Measurements from ENCODE around the gene TMEM52. TPM values are rescaled to one million over a fixed set of nuclear protein-coding genes. Genes with fewer than 3 reads are reported as not detected.
"Not testable (repeated sequence)": the region's sequence is repeated elsewhere in the genome, so short reads cannot be mapped to it uniquely, and the experiment has no call there.

Gene TMEM52
- total and polyA plus RNA-seq, 2 experiments from 2014 or later, result 0.40 TPM; not detected in 1

DNA sequence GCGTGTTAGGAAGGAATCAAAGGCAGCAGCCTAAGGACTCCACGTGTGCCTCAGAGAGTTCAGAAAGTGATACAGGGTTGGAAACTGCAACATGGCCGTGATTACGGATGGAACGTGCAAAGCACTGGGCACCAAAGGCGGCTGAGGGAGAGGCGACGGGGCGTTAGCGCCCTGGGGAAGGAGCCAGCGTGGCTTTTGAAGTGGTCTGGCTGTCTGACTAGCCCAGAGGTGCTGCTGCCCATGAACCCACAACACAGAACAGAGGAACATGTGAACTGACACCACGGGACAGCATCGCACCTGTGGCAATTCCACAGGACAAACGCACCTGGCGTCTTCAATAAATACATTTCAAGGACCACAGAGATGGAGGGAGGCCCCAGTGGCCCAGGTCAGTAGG lies 18.0 kb upstream of the TMEM52 start:
- Histone ChIP-seq H3K9me3 (ENCODE audit: low read depth) (no peaks in the 10 kb centered on the region), H3K36me3 (ENCODE audit: low read depth) (no peaks in the 10 kb centered on the region), H3K4me1 (ENCODE audit: insufficient read depth) (no peaks in the 10 kb centered on the region), H3K4me3 (no peak overlapping the region), H3K27me3 (replicated peaks; ENCODE audit: insufficient read depth) (no peaks in the 10 kb centered on the region), H3K79me2 (ENCODE audit: insufficient read depth) (no peaks in the 10 kb centered on the region), H3K9ac (no peak overlapping the region), H3K4me2 (ENCODE audit: unreplicated experiment) (no peak overlapping the region), H3K9me2 (ENCODE audit: insufficient read depth) (no peaks in the 10 kb centered on the region), H3F3A (ENCODE audit: insufficient read depth) (no peaks in the 10 kb centered on the region), H2AFZ (no peak overlapping the region), H3K27ac (no peak overlapping the region), H4K20me1 (ENCODE audit: insufficient read depth) (no peaks in the 10 kb centered on the region)
- no peak for TF ChIP-seq EZH2phosphoT487 (IDR thresholded peaks at IDR 0.05; ENCODE audit: insufficient read depth, low read depth)
- TF ChIP-seq EZH2 (IDR thresholded peaks at IDR 0.05; ENCODE audit: insufficient read depth, poor library complexity, severe bottlenecking), result no peak
- no peak for DNase-seq
- 55 to 60% methylated on average over 15 of the region's 15 CpGs for WGBS, 2 experiments (ENCODE audit: low coverage in 1 of 2, low lambda C conversion rate in 2 of 2, missing lambda C conversion rate in 2 of 2)
- in situ Hi-C loops (cut with MboI), result no loop called here

DNA sequence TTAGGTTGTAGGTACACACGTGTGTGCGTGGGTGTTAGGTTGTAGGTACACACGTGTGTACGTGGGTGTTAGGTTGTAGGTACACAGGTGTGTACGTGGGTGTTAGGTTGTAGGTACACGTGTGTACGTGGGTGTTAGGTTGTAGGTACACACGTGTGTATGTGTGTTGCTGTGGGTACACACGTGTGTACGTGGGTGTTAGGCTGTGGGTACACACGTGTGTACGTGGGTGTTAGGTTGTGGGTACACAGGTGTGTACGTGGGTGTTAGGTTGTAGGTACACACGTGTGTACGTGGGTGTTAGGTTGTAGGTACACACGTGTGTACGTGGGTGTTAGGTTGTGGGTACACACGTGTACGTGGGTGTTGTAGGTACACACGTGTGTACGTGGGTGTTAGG lies 15.8 kb upstream of the TMEM52 start:
- H2AFZ ChIP-seq; H3K27ac ChIP-seq; H3F3A ChIP-seq (ENCODE audit: insufficient read depth); DNase-seq; H3K9ac ChIP-seq; H3K4me3 ChIP-seq; H3K4me1 ChIP-seq (ENCODE audit: insufficient read depth); H3K36me3 ChIP-seq (ENCODE audit: low read depth); H3K79me2 ChIP-seq (ENCODE audit: insufficient read depth); H3K9me3 ChIP-seq (ENCODE audit: low read depth); H3K27me3 ChIP-seq (replicated peaks; ENCODE audit: insufficient read depth); H3K4me2 ChIP-seq (ENCODE audit: unreplicated experiment); H4K20me1 ChIP-seq (ENCODE audit: insufficient read depth); H3K9me2 ChIP-seq (ENCODE audit: insufficient read depth); in situ Hi-C loops (cut with MboI): not testable (repeated sequence)
- 46 to 63% methylated on average over 2 to 4 of the region's 21 CpGs for WGBS, 2 experiments (ENCODE audit: low coverage in 1 of 2, low lambda C conversion rate in 2 of 2, missing lambda C conversion rate in 2 of 2)

DNA sequence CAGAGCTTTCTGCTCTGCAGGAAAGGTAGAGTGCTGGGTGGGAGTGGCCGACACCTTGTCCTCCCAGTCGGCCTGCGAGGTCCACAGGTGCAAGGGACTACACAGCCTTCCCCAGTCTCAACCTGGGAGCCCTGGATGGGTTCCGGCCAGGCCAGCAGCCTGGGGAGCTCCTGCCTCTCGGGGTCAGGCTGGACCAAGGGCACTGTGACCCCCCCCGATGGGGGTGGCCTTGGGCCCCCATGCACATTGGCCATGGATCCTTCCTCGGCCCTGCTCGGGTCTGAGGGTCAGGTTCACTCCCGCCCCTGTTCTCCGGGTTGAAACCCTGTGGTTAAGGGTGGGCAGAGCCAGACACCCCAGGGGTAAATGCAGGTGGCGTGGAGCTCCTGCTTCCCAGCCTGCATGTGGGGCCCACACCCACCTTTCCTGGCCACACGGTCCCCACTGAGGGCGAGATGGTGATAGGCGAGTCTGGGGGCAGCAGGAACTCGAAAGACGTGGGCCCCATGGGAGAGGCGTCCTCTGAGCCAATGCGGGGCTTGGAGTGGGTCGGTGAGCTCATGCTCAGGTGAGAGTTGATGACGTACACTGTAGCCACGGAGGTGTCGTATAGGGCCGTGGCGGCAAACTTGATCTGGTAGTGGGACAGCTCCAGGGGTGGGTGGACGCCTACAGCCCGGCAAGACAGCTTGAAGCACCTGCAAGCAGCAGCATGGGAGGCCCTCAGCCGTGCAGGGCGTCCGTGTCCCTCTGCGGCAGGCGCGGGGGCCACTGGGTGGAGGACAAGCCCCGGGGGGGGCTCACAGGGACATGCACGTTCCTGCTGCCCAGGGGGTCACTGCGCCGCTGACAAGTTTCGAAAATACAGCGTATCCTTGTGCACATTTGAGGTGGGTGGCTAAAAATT lies 10.8 kb upstream of the TMEM52 start:
- Histone ChIP-seq H3K36me3 (ENCODE audit: low read depth) (no peaks in the 10 kb centered on the region), H4K20me1 (ENCODE audit: insufficient read depth) (no peaks in the 10 kb centered on the region), H3K4me1 (ENCODE audit: insufficient read depth) (no peaks in the 10 kb centered on the region), H3K27me3 (replicated peaks; ENCODE audit: insufficient read depth) (no peaks in the 10 kb centered on the region), H3K27ac (no peak overlapping the region), H3K4me2 (ENCODE audit: unreplicated experiment) (no peak overlapping the region), H2AFZ (no peak overlapping the region), H3K4me3 (no peak overlapping the region), H3K9me2 (ENCODE audit: insufficient read depth) (no peaks in the 10 kb centered on the region), H3K9ac (no peak overlapping the region), H3F3A (ENCODE audit: insufficient read depth) (no peaks in the 10 kb centered on the region), H3K9me3 (ENCODE audit: low read depth) (no peaks in the 10 kb centered on the region), H3K79me2 (ENCODE audit: insufficient read depth) (no peaks in the 10 kb centered on the region)
- in situ Hi-C loops (cut with MboI), result no loop called here
- DNase-seq, result no peak
- WGBS, 2 experiments (ENCODE audit: low coverage in 1 of 2, low lambda C conversion rate in 2 of 2, missing lambda C conversion rate in 2 of 2), result 82 to 83% methylated on average over 38 of the region's 38 CpGs
- no peak for TF ChIP-seq EZH2 (IDR thresholded peaks at IDR 0.05; ENCODE audit: insufficient read depth, poor library complexity, severe bottlenecking)
- no peak for TF ChIP-seq EZH2phosphoT487 (IDR thresholded peaks at IDR 0.05; ENCODE audit: insufficient read depth, low read depth)

DNA sequence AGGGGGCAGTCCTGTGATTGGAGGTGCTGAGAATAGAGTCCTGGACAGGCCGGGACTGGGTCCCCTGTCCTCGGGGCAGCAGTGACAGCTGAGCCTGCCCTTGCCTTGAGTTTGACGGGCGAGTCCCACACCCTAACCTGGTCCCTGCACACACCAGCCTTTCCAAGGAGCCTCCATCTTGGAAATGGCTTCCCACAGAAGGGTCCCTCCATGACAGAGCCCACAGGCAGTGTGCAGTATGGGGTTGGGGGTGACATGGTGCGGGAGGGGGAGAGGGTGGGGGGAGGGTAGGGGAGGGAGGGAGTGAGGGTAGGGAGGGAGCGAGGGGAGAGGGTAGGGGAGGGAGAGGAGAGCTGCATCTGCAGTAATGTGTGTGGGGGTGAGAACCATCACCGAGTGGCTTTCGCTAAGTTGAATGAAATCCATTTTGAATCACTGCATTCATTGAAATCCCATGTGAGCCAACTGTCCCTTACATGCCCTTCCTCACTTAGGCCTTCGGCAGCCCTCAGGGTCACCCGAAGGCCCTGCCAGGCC lies 10.1 kb upstream of the TMEM52 start:
- no peak overlapping the region for H2AFZ ChIP-seq

More for the DNA sequence above, 10.1 kb upstream of the TMEM52 start:
- Histone ChIP-seq H3K27ac (no peak overlapping the region), H3K9me3 (ENCODE audit: low read depth) (no peaks in the 10 kb centered on the region), H3K4me2 (ENCODE audit: unreplicated experiment) (no peak overlapping the region), H3K79me2 (ENCODE audit: insufficient read depth) (no peaks in the 10 kb centered on the region), H3K27me3 (replicated peaks; ENCODE audit: insufficient read depth) (no peaks in the 10 kb centered on the region), H3K9ac (no peak overlapping the region), H3K36me3 (ENCODE audit: low read depth) (no peaks in the 10 kb centered on the region), H3K4me3 (no peak overlapping the region), H3K9me2 (ENCODE audit: insufficient read depth) (no peaks in the 10 kb centered on the region), H4K20me1 (ENCODE audit: insufficient read depth) (no peaks in the 10 kb centered on the region), H3F3A (ENCODE audit: insufficient read depth) (no peaks in the 10 kb centered on the region), H3K4me1 (ENCODE audit: insufficient read depth) (no peaks in the 10 kb centered on the region)
- 79 to 81% methylated on average over 8 to 10 of the region's 10 CpGs for WGBS, 2 experiments (ENCODE audit: low coverage in 1 of 2, low lambda C conversion rate in 2 of 2, missing lambda C conversion rate in 2 of 2)
- no peak for TF ChIP-seq EZH2 (IDR thresholded peaks at IDR 0.05; ENCODE audit: insufficient read depth, poor library complexity, severe bottlenecking)
- no peak for TF ChIP-seq EZH2phosphoT487 (IDR thresholded peaks at IDR 0.05; ENCODE audit: insufficient read depth, low read depth)
- no peak for DNase-seq
- in situ Hi-C loops (cut with MboI), result no loop called here
